HEK293T (cell line): Measurements from ENCODE around the gene PRKCE.

Source experiments
- ARNT ChIP-seq: fragments of 450-650 bp; IDR thresholded peaks from 2 replicates; pipeline ENCODE4 v1.6.1; 2017; ENCODE audit warnings: mild to moderate bottlenecking
- CTBP1 ChIP-seq: fragments of 450-650 bp; IDR thresholded peaks from 2 replicates; pipeline ENCODE4 v1.6.1; 2016; ENCODE audit warnings: borderline replicate concordance
- ELF4 ChIP-seq: fragments of 450-650 bp; IDR thresholded peaks from 2 replicates; pipeline ENCODE4 v1.6.1; 2017; ENCODE audit warnings: antibody characterized with exemption
- FOXK2 ChIP-seq: fragments of 450-650 bp; IDR thresholded peaks from 2 replicates; pipeline ENCODE4 v1.6.1; 2016; ENCODE audit warnings: mild to moderate bottlenecking
- HDGF ChIP-seq: fragments of 450-650 bp; IDR thresholded peaks from 2 replicates; pipeline ENCODE4 v1.6.1; 2017; ENCODE audit warnings: antibody characterized with exemption, borderline replicate concordance
- L3MBTL2 ChIP-seq: fragments of 450-650 bp; conservative IDR thresholded peaks from 2 replicates; pipeline ENCODE4 v1.6.1; 2016; ENCODE audit warnings: mild to moderate bottlenecking
- LEF1 ChIP-seq: fragments of 450-650 bp; IDR thresholded peaks from 2 replicates; pipeline ENCODE4 v1.6.1; 2017; ENCODE audit warnings: mild to moderate bottlenecking, borderline replicate concordance
- NFRKB ChIP-seq: fragments of 450-650 bp; IDR thresholded peaks from 2 replicates; pipeline ENCODE4 v1.6.1; 2016; ENCODE audit warnings: mild to moderate bottlenecking, moderate library complexity
- PKNOX1 ChIP-seq: fragments of 450-650 bp; IDR thresholded peaks from 2 replicates; pipeline ENCODE4 v1.6.1; 2016
- SP1 ChIP-seq: fragments of 450-650 bp; IDR thresholded peaks from 2 replicates; pipeline ENCODE4 v1.6.1; 2017
- SUZ12 ChIP-seq: fragments of 450-650 bp; IDR thresholded peaks from 2 replicates; pipeline ENCODE4 v1.6.1; 2016; ENCODE audit warnings: mild to moderate bottlenecking
- TARDBP ChIP-seq: fragments of 450-650 bp; IDR thresholded peaks from 2 replicates; pipeline ENCODE4 v1.6.1; 2016
- ZNF384 ChIP-seq: fragments of 450-650 bp; IDR thresholded peaks from 2 replicates; pipeline ENCODE4 v1.6.1; 2016

- no peak for TF ChIP-seq HDGF
- no peak for TF ChIP-seq PKNOX1
- TF ChIP-seq TARDBP, result no peak
- no peak for TF ChIP-seq ZNF384
- TF ChIP-seq SP1, result no peak
- TF ChIP-seq ELF4, result no peak
- TF ChIP-seq FOXK2, result no peak
- TF ChIP-seq CTBP1, result no peak
- TF ChIP-seq SUZ12, result no peak
- no peak for TF ChIP-seq LEF1
- TF ChIP-seq ARNT, result no peak
- TF ChIP-seq L3MBTL2, result no peak
- TF ChIP-seq NFRKB, result no peak
Measured at GRCh38 chr2:46144133-46144800, 492.8 kb downstream of the PRKCE start.
